A673 (cell line): ENCODE data around the gene RPL29.

Source experiments
- EZH2 ChIP-seq: fragments of 200-600 bp; sonication (generic); IDR thresholded peaks from 2 replicates; pipeline ENCODE4 v1.6.1; 2017; ENCODE audit warnings: borderline replicate concordance, low read depth, mild to moderate bottlenecking, mixed read lengths, antibody characterized with exemption, low read length; ENCODE audit not compliant: poor library complexity, severe bottlenecking
- TF ChIP-seq, protein P1 (sequence below): fragments of 300-800, 200-600 bp; sonication (generic); conservative IDR thresholded peaks from 2 replicates; pipeline ENCODE4 v1.5.1; 2017; ENCODE audit warnings: low read depth, mild to moderate bottlenecking, antibody characterized with exemption, low read length, moderate library complexity, mixed read lengths

DNA sequence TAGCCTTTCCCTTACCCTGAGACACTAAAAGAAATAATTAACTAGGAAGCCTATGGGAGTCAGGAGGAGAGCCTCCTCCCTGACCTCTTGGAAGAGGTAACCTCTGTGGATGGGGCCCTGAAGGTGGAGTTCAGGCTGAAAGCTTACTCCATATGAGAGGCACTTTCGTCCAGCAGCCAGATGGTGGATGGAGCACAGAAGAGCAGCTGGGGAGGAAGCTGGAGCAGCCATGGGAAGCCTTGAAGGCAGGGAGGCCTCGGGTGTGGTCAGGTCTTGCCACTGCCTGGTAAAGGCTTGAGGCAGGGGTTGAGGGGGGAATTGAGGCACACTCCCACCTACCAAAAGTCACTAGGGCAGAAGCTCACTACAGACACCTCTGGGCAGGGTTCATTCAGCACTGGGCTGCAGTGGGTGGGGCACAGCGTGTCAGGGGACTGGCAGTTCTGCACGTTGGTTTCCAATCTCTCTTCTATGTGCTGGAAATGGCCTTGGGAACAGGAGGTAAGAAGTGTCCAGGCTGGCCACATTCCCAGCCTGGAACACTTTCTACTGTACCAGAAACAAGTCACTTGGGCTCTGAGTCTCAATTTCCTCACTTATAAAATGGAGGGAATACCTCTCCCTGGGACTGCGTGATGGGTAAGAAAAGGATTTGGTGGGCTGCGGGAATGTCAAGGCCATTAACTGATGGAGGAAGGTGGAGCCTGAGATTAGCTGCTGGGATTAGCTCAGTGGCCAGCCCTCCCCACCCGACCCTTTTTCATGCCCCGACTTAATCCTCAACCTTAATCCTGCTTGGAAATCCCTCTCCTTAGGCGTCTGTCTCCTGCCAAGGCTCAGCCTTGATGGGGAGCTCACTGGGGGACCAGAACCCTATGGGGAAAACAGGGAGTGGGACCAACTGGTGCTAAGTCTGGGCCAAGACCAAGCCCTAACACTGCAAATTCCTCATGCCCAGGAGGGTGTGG, 33.8 kb downstream of the RPL29 start:
- TF ChIP-seq, protein P1, sequence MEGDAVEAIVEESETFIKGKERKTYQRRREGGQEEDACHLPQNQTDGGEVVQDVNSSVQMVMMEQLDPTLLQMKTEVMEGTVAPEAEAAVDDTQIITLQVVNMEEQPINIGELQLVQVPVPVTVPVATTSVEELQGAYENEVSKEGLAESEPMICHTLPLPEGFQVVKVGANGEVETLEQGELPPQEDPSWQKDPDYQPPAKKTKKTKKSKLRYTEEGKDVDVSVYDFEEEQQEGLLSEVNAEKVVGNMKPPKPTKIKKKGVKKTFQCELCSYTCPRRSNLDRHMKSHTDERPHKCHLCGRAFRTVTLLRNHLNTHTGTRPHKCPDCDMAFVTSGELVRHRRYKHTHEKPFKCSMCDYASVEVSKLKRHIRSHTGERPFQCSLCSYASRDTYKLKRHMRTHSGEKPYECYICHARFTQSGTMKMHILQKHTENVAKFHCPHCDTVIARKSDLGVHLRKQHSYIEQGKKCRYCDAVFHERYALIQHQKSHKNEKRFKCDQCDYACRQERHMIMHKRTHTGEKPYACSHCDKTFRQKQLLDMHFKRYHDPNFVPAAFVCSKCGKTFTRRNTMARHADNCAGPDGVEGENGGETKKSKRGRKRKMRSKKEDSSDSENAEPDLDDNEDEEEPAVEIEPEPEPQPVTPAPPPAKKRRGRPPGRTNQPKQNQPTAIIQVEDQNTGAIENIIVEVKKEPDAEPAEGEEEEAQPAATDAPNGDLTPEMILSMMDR: no peak
- TF ChIP-seq EZH2: no peak
